ENCODE measurements around the gene PHF13. TPM values are rescaled to one million over a fixed set of nuclear protein-coding genes. Genes with fewer than 3 reads are reported as not detected.
A peak's percentile ranks its signal among the peaks of the same experiment; 100 is the strongest.

Gene PHF13
- total and polyA plus RNA-seq, 9 of the 15 experiments (the other 6 are each of a cell fraction or from before 2014, with no cell fraction given): 1.8 to 36.1 (median 11.7) TPM

DNA sequence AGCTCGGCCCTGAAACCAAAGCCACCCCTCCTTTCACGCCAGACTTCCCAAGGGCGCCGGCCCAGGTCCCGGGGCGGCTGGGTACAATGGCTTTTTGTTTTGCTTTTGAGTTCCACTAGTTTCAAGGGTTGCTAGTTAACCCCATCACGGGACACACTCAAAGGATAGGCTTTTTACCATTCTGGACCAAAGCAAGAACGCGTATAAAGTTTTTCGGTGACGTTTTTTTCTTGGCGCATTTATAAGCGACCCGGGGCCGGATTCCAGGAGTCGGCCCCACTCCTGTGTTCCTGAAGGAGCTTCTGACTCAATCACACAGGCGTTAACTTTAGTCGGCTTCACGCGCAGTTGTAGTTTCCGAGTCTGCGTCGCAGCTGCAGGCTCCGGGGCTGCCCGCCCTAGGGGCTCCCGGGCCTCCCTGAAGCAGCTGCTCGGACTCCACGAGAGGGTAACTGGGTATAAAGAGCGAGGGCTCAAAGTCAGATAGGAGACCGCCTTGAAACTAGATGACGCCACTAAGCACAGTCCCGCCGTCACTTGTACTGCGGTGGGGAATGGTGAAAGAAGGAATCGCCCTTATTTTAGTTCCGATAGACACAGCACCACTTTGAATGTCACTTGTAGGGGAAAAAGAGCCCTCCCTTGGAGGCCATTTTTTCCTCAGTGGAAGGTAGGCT, 10.2 kb upstream of the PHF13 start (continued):
- TF ChIP-seq NCOR1 (IDR thresholded peaks at IDR 0.05) (no peak), STAT5A (IDR thresholded peaks at IDR 0.05; ENCODE audit: borderline replicate concordance, low read length) (peak; percentile 14; the same call in 1 of the 2 replicates), ZNF311 (CRISPR knock-in tag; IDR thresholded peaks at IDR 0.05) (no peak; the same call in 1 of the 2 replicates), ZFPM2 (CRISPR knock-in tag; IDR thresholded peaks at IDR 0.05) (no peak), ZNF274 (IDR thresholded peaks at IDR 0.05; ENCODE audit: borderline replicate concordance, low read depth, low read length) (no peak), JUND (IDR thresholded peaks at IDR 0.05; ENCODE audit: borderline replicate concordance, low read depth, low read length) (peak; percentile 2; the same call in 1 of the 2 replicates), JUND (tag; IDR thresholded peaks at IDR 0.05; ENCODE audit: borderline replicate concordance, low read depth, low read length) (no peak; the same call in 2 of the 3 replicates), NR3C1 (CRISPR knock-in tag; IDR thresholded peaks at IDR 0.05) (no peak), GTF2E2 (tag; IDR thresholded peaks at IDR 0.05) (peak; percentile 81), EP300 (IDR thresholded peaks at IDR 0.05; ENCODE audit: low read length) (no peak), ZNF197 (CRISPR knock-in tag; IDR thresholded peaks at IDR 0.05; ENCODE audit: low read depth) (0 out of 2 replicates have a peak, but pooled peaks have one; percentile 2), HDAC3 (IDR thresholded peaks at IDR 0.05; ENCODE audit: borderline replicate concordance, partially characterized antibody) (no peak), ZNF436 (CRISPR knock-in tag; IDR thresholded peaks at IDR 0.05) (no peak), SUPT5H (IDR thresholded peaks at IDR 0.05) (0 out of 2 replicates have a peak, but pooled peaks have one; percentile 78), FOXP1 (CRISPR knock-in tag; IDR thresholded peaks at IDR 0.05) (no peak), XRCC5 (IDR thresholded peaks at IDR 0.05; ENCODE audit: low read depth, low read length) (no peak; the same call in 1 of the 2 replicates)
- TF ChIP-seq, protein P1, sequence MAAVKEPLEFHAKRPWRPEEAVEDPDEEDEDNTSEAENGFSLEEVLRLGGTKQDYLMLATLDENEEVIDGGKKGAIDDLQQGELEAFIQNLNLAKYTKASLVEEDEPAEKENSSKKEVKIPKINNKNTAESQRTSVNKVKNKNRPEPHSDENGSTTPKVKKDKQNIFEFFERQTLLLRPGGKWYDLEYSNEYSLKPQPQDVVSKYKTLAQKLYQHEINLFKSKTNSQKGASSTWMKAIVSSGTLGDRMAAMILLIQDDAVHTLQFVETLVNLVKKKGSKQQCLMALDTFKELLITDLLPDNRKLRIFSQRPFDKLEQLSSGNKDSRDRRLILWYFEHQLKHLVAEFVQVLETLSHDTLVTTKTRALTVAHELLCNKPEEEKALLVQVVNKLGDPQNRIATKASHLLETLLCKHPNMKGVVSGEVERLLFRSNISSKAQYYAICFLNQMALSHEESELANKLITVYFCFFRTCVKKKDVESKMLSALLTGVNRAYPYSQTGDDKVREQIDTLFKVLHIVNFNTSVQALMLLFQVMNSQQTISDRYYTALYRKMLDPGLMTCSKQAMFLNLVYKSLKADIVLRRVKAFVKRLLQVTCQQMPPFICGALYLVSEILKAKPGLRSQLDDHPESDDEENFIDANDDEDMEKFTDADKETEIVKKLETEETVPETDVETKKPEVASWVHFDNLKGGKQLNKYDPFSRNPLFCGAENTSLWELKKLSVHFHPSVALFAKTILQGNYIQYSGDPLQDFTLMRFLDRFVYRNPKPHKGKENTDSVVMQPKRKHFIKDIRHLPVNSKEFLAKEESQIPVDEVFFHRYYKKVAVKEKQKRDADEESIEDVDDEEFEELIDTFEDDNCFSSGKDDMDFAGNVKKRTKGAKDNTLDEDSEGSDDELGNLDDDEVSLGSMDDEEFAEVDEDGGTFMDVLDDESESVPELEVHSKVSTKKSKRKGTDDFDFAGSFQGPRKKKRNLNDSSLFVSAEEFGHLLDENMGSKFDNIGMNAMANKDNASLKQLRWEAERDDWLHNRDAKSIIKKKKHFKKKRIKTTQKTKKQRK (IDR thresholded peaks at IDR 0.05; ENCODE audit: borderline replicate concordance, low read depth, low read length): no peak
- TF ChIP-seq, protein P2, sequence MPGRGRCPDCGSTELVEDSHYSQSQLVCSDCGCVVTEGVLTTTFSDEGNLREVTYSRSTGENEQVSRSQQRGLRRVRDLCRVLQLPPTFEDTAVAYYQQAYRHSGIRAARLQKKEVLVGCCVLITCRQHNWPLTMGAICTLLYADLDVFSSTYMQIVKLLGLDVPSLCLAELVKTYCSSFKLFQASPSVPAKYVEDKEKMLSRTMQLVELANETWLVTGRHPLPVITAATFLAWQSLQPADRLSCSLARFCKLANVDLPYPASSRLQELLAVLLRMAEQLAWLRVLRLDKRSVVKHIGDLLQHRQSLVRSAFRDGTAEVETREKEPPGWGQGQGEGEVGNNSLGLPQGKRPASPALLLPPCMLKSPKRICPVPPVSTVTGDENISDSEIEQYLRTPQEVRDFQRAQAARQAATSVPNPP (IDR thresholded peaks at IDR 0.05; ENCODE audit: borderline replicate concordance, insufficient read depth, insufficient read length): no peak
- TF ChIP-seq, protein P3, sequence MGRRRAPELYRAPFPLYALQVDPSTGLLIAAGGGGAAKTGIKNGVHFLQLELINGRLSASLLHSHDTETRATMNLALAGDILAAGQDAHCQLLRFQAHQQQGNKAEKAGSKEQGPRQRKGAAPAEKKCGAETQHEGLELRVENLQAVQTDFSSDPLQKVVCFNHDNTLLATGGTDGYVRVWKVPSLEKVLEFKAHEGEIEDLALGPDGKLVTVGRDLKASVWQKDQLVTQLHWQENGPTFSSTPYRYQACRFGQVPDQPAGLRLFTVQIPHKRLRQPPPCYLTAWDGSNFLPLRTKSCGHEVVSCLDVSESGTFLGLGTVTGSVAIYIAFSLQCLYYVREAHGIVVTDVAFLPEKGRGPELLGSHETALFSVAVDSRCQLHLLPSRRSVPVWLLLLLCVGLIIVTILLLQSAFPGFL (CRISPR knock-in tag; IDR thresholded peaks at IDR 0.05): no peak; the same call in 1 of the 2 replicates
- TF ChIP-seq, protein P4, sequence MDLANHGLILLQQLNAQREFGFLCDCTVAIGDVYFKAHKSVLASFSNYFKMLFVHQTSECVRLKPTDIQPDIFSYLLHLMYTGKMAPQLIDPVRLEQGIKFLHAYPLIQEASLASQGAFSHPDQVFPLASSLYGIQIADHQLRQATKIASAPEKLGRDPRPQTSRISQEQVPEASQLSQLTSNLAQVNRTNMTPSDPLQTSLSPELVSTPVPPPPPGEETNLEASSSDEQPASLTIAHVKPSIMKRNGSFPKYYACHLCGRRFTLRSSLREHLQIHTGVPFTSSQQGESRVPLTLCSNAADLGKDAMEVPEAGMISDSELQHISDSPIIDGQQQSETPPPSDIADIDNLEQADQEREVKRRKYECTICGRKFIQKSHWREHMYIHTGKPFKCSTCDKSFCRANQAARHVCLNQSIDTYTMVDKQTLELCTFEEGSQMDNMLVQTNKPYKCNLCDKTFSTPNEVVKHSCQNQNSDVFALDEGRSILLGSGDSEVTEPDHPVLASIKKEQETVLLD (IDR thresholded peaks at IDR 0.05): no peak
- TF ChIP-seq, protein P5, sequence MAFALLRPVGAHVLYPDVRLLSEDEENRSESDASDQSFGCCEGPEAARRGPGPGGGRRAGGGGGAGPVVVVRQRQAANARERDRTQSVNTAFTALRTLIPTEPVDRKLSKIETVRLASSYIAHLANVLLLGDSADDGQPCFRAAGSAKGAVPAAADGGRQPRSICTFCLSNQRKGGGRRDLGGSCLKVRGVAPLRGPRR (CRISPR knock-in tag; IDR thresholded peaks at IDR 0.05): no peak

All from K562 (cell line).